ENCODE data around the gene SIRT3. TPM values are rescaled to one million over a fixed set of nuclear protein-coding genes. Genes with fewer than 3 reads are reported as not detected.

The SIRT3 gene
- total RNA-seq: 9.2 TPM in 2 replicates

GRCh38 chr11:235997-236773, at the start of gene SIRT3:
SIRT3 (minus strand) TSS chr11:236342; CDS start chr11:236328, 14 bp downstream.

GRCh38 chr11:278001-278951, 42.1 kb upstream of the SIRT3 start, which contains the start of gene NLRP6:
NLRP6 (plus strand) TSS chr11:278407; CDS start chr11:278570, 163 bp downstream.

GRCh38 chr11:236774-237767, 929 bp upstream of the SIRT3 start, which contains the start of gene PSMD13:
PSMD13 (plus strand) TSS chr11:236976; CDS start chr11:237050, 74 bp downstream.

GRCh38 chr11:207208-207862, 28.8 kb downstream of the SIRT3 start, which contains the start of the genes BET1L and RIC8A:
BET1L (minus strand) TSS chr11:207399; CDS start chr11:207321, 78 bp downstream.
RIC8A (plus strand) TSS chr11:207708; CDS start chr11:208855, 1,147 bp downstream.

GRCh38 chr11:192674-193128, 43.4 kb downstream of the SIRT3 start, which contains the start of gene SCGB1C1:
SCGB1C1 (plus strand) TSS chr11:193078; CDS start chr11:193100, 22 bp downstream.

Other genes starting within 250 kb of the SIRT3 start
- gene SCGB1C1, start 43.3 kb downstream of the SIRT3 start, total RNA-seq: not detected in 2 replicates
- 11.1 and 15.3 TPM in 2 replicates for gene BET1L, start 28.9 kb downstream of the SIRT3 start, total RNA-seq
- 102 and 143 TPM in 2 replicates for gene RIC8A, start 28.6 kb downstream of the SIRT3 start, total RNA-seq
- gene PSMD13, start 634 bp upstream of the SIRT3 start, total RNA-seq: 163 and 176 TPM in 2 replicates
- gene NLRP6, start 42.1 kb upstream of the SIRT3 start, total RNA-seq: not detected in 2 replicates
- gene PGGHG, start 52.8 kb upstream of the SIRT3 start, total RNA-seq: 10.0 and 10.5 TPM in 2 replicates
- gene IFITM5, start 63.2 kb upstream of the SIRT3 start, total RNA-seq: not detected in 2 replicates
- gene IFITM2, start 71.5 kb upstream of the SIRT3 start, total RNA-seq: 29.4 and 39.2 TPM in 2 replicates
- gene IFITM1, start 77.7 kb upstream of the SIRT3 start, total RNA-seq: 0.09 and 0.65 TPM in 2 replicates
- 33.5 and 44.5 TPM in 2 replicates for gene IFITM3, start 84.5 kb upstream of the SIRT3 start, total RNA-seq
- gene B4GALNT4, start 133.2 kb upstream of the SIRT3 start, total RNA-seq: 0.09 and 1.4 TPM in 2 replicates
- 0.11 and 0.26 TPM in 2 replicates for gene PKP3, start 157.9 kb upstream of the SIRT3 start, total RNA-seq
- gene SIGIRR, start 178.7 kb upstream of the SIRT3 start, total RNA-seq: 32.7 and 35.2 TPM in 2 replicates
- 0.69 and 0.76 TPM in 2 replicates for gene ANO9, start 205.7 kb upstream of the SIRT3 start, total RNA-seq
- gene PTDSS2, start 213.9 kb upstream of the SIRT3 start, total RNA-seq: 31.1 TPM in 2 replicates

All from dermis lymphatic vessel endothelial cell (primary cell).